Panc1 (cell line): ENCODE measurements around the gene UQCRQ. TPM values are rescaled to one million over a fixed set of nuclear protein-coding genes. Genes with fewer than 3 reads are reported as not detected.

Experiments used
- ATAC-seq: fragments of 200-7000 bp; cut with Tn5 transposase; 2 replicates; pipeline ENCODE4 v1.9.1; 2020; ENCODE audit warnings: mild to moderate bottlenecking, moderate library complexity
- Bru-seq: library from RNA; stranded (reverse); fragments of 400-500 nt; gene quantifications from one replicate; lab custom pipeline; 2021; lab: Mats Ljungman, UMichigan
- BruChase-seq, 2 experiments: library from RNA; stranded (reverse); fragments of 400-500 nt; gene quantifications; one replicate each; lab custom pipeline; 2021; lab: Mats Ljungman, UMichigan
- BruUV-seq: library from RNA; stranded (reverse); fragments of 400-500 nt; replicated peaks from 2 replicates; lab custom pipeline; 2021; lab: Mats Ljungman, UMichigan
- CTCF ChIA-PET: fragments of 300-600 bp; sonication (Branson Sonifier 250); formaldehyde crosslinking; loops from one replicate; lab custom pipeline; 2022; ENCODE audit warnings: antibody characterized with exemption; lab: Charles Lee
- POLR2A ChIA-PET: fragments of 300-600 bp; sonication (Branson Sonifier 250); formaldehyde crosslinking; loops from one replicate; lab custom pipeline; 2022; ENCODE audit warnings: antibody characterized with exemption; lab: Charles Lee
- DNase-seq: peaks from one replicate; pipeline ENCODE4 v3.0.0-alpha.2; 2010; ENCODE audit warnings: low read depth, low spot score
- H3K27ac ChIP-seq: 2 replicates; pipeline ENCODE4 v1.5.1; 2011; ENCODE audit warnings: mild to moderate bottlenecking, low read length, inconsistent platforms
- H3K27me3 ChIP-seq: fragments of 200-500 bp; sonication (Bioruptor generic); 2 replicates; pipeline ENCODE4 v1.6.0; 2014; ENCODE audit warnings: low read length, inconsistent platforms; ENCODE audit not compliant: control insufficient read depth, insufficient read depth
- H3K36me3 ChIP-seq: fragments of 200-500 bp; sonication (Bioruptor generic); 2 replicates; pipeline ENCODE4 v1.5.1; 2014; ENCODE audit warnings: inconsistent platforms, mild to moderate bottlenecking, low read length, moderate library complexity; ENCODE audit not compliant: control insufficient read depth, insufficient read depth
- H3K4me1 ChIP-seq: 2 replicates; pipeline ENCODE4 v1.5.1; 2011; ENCODE audit warnings: inconsistent platforms, mild to moderate bottlenecking, low read length, moderate library complexity; ENCODE audit not compliant: control insufficient read depth, insufficient read depth
- H3K4me3 ChIP-seq, 2 experiments: 2 replicates each; pipeline ENCODE4 v1.5.1; 2011 to 2012; ENCODE audit warnings: low read depth in 2 of 2, low read length in 2 of 2, mild to moderate bottlenecking in 2 of 2, inconsistent platforms in 1 of 2, moderate library complexity in 1 of 2
- H3K9me3 ChIP-seq: fragments of 200-500 bp; sonication (Bioruptor generic); 2 replicates; pipeline ENCODE4 v1.5.1; 2014; ENCODE audit warnings: low read depth, mild to moderate bottlenecking, inconsistent platforms, low read length, moderate library complexity; ENCODE audit not compliant: control insufficient read depth, insufficient read depth
- POLR2AphosphoS5 ChIP-seq: IDR thresholded peaks from 2 replicates; pipeline ENCODE4 v1.6.1; 2012; ENCODE audit warnings: mild to moderate bottlenecking, low read depth, low read length, moderate library complexity
- SIN3A ChIP-seq: IDR thresholded peaks from 2 replicates; pipeline ENCODE4 v1.6.1; 2012; ENCODE audit warnings: low read depth, mild to moderate bottlenecking, low read length, moderate library complexity, borderline replicate concordance; ENCODE audit not compliant: insufficient read depth
- TCF7L2 ChIP-seq: IDR thresholded peaks from 2 replicates; pipeline ENCODE4 v1.6.1; 2011; ENCODE audit warnings: mild to moderate bottlenecking, low read depth, low read length, inconsistent platforms
- in situ Hi-C: cut with HindIII; loops from 2 replicates; pipeline ENCODE4 v1.10.0; 2016; ENCODE audit warnings: low sequenced_read_pairs, low pct_unique_long_range_greater_than_20kb
- intact Hi-C: fragments of 100-400 bp; cut with micrococcal nuclease; formaldehyde crosslinking; loops from one replicate; pipeline ENCODE4 v1.10.0; 2022; ENCODE audit not compliant: unreplicated experiment
- long read RNA-seq: library from polyadenylated mRNA; unstranded; transcript quantifications from one replicate; pipeline ENCODE4 v2.0.0, GENCODE V29; 2021; ENCODE audit not compliant: unreplicated experiment
- polyA plus RNA-seq: library from polyadenylated mRNA; unstranded; fragments of >200 nt; gene quantifications from one replicate; pipeline ENCODE4 v1.2.1, GENCODE V29; 2012; ENCODE audit warnings: missing spikeins; ENCODE audit not compliant: insufficient read length
- total RNA-seq: library from RNA; stranded (reverse); gene quantifications from one replicate; pipeline ENCODE4 v1.2.1, GENCODE V29; 2021; ENCODE audit not compliant: unreplicated experiment
- TF ChIP-seq, protein P1 (sequence below): fragments of 450-650 bp; IDR thresholded peaks from 2 replicates; pipeline ENCODE4 v1.5.1; 2017; ENCODE audit warnings: mild to moderate bottlenecking
- TF ChIP-seq, protein P2 (sequence below), 2 experiments: IDR thresholded peaks; 2 replicates each; pipeline ENCODE4 v1.6.1; 2011 to 2012; ENCODE audit warnings: low read depth in 2 of 2, control low read depth in 1 of 2, low read length in 1 of 2, mild to moderate bottlenecking in 1 of 2, moderate library complexity in 1 of 2; ENCODE audit not compliant: insufficient read depth in 1 of 2

The UQCRQ gene
- total RNA-seq = 475 TPM
- polyA plus RNA-seq = 381 TPM
- percentile 91 among the genes with signal in this experiment for Bru-seq, nascent RNA
- percentile 86 among the genes with signal in this experiment for BruChase-seq, experiment 1, labeled RNA remaining after a 2-hour chase
- percentile 91 among the genes with signal in this experiment for BruChase-seq, experiment 2, labeled RNA remaining after a 6-hour chase
- long read RNA-seq, transcript UQCRQ-202 (3 exons, 429 nt) = minor isoform, 11 of 701 reads
- long read RNA-seq, transcript UQCRQ-203 (3 exons, 839 nt) = major isoform, 189 of 701 reads
- long read RNA-seq, transcript UQCRQ-206 (2 exons, 874 nt) = minor isoform, 5 of 701 reads
- long read RNA-seq, transcript UQCRQ-201 (2 exons, 586 nt) = minor isoform, 37 of 701 reads
- long read RNA-seq, partial matches to known transcripts = 0 of 701 reads
- long read RNA-seq, other reads (novel, unspliced or antisense) = 455 of 701 reads

GRCh38 chr5:132866342-132867045 lies at the start of gene UQCRQ, which contains the start of gene GDF9:
UQCRQ (plus strand) TSS chr5:132866642; CDS start chr5:132866882, 240 bp downstream.
GDF9 (minus strand) TSS chr5:132866469; CDS start chr5:132864533, 1,936 bp downstream.
- Histone ChIP-seq H3K4me1 (peaks cover 17% of the 10 kb centered on the region), H3K27me3 (no peaks in the 10 kb centered on the region), H3K27ac (peak within 1 kb of the TSS; percentile 94), H3K36me3 (peaks cover 12% of the 10 kb centered on the region), H3K4me3 (peak within 1 kb of the TSS; percentile 82 to 95), H3K9me3 (no peaks in the 10 kb centered on the region)
- in situ Hi-C loops (no loop called here), intact Hi-C loops (no loop called here)
- peak; percentile 98 for DNase-seq
- no TSS peak for BruUV-seq
- peak; percentile 99 for ATAC-seq
- TF ChIP-seq TCF7L2 (no peak), SIN3A (peak; percentile 88; the same call in 1 of the 2 replicates), POLR2AphosphoS5 (peak; percentile 96)
- TF ChIP-seq, protein P1, sequence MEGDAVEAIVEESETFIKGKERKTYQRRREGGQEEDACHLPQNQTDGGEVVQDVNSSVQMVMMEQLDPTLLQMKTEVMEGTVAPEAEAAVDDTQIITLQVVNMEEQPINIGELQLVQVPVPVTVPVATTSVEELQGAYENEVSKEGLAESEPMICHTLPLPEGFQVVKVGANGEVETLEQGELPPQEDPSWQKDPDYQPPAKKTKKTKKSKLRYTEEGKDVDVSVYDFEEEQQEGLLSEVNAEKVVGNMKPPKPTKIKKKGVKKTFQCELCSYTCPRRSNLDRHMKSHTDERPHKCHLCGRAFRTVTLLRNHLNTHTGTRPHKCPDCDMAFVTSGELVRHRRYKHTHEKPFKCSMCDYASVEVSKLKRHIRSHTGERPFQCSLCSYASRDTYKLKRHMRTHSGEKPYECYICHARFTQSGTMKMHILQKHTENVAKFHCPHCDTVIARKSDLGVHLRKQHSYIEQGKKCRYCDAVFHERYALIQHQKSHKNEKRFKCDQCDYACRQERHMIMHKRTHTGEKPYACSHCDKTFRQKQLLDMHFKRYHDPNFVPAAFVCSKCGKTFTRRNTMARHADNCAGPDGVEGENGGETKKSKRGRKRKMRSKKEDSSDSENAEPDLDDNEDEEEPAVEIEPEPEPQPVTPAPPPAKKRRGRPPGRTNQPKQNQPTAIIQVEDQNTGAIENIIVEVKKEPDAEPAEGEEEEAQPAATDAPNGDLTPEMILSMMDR = peak; percentile 37
- TF ChIP-seq, protein P2, sequence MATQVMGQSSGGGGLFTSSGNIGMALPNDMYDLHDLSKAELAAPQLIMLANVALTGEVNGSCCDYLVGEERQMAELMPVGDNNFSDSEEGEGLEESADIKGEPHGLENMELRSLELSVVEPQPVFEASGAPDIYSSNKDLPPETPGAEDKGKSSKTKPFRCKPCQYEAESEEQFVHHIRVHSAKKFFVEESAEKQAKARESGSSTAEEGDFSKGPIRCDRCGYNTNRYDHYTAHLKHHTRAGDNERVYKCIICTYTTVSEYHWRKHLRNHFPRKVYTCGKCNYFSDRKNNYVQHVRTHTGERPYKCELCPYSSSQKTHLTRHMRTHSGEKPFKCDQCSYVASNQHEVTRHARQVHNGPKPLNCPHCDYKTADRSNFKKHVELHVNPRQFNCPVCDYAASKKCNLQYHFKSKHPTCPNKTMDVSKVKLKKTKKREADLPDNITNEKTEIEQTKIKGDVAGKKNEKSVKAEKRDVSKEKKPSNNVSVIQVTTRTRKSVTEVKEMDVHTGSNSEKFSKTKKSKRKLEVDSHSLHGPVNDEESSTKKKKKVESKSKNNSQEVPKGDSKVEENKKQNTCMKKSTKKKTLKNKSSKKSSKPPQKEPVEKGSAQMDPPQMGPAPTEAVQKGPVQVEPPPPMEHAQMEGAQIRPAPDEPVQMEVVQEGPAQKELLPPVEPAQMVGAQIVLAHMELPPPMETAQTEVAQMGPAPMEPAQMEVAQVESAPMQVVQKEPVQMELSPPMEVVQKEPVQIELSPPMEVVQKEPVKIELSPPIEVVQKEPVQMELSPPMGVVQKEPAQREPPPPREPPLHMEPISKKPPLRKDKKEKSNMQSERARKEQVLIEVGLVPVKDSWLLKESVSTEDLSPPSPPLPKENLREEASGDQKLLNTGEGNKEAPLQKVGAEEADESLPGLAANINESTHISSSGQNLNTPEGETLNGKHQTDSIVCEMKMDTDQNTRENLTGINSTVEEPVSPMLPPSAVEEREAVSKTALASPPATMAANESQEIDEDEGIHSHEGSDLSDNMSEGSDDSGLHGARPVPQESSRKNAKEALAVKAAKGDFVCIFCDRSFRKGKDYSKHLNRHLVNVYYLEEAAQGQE (IDR thresholded peaks at IDR 0.05; ENCODE audit: insufficient read depth in 1 of 2, low read depth in 2 of 2, low read length in 1 of 2) = 0 out of 4 replicates have a peak, but pooled peaks of 1 of the 2 experiments have one; percentile 20
- POLR2A ChIA-PET = interaction anchor here (0.6 to 1.1 kb wide), 2 partner anchors 9 to 95 kb away, joined by 3 to 4 read pairs; no protein-coding TSS in a partner anchor
- CTCF ChIA-PET = interaction anchor here (0.5 to 0.7 kb wide), 3 partner anchors 27 to 366 kb away, joined by 3 read pairs; no protein-coding TSS in a partner anchor

- Histone ChIP-seq H3K9me3 (no peaks in the 10 kb centered on the region), H3K4me3 (no peak overlapping the region), H3K27me3 (peaks cover 8% of the 10 kb centered on the region), H3K4me1 (peaks cover 18% of the 10 kb centered on the region), H3K27ac (no peak overlapping the region), H3K36me3 (no peaks in the 10 kb centered on the region)
- CTCF ChIA-PET = no interaction called here
- ATAC-seq (no peak), DNase-seq (no peak)
- intact Hi-C loops (loop anchor here (10.0 kb wide), 2 partner anchors 62 to 292 kb away; no protein-coding TSS in a partner anchor), in situ Hi-C loops (no loop called here)
- POLR2A ChIA-PET = interaction anchor here (0.6 kb wide), 1 partner anchor 155 kb away, joined by 5 read pairs; no protein-coding TSS in a partner anchor
- no peak for TF ChIP-seq SIN3A
- TF ChIP-seq TCF7L2 = no peak
- TF ChIP-seq POLR2AphosphoS5 = no peak
- TF ChIP-seq, protein P2 (IDR thresholded peaks at IDR 0.05; ENCODE audit: insufficient read depth in 1 of 2, low read depth in 2 of 2, low read length in 1 of 2) = no peak
- TF ChIP-seq, protein P1 = no peak
- no TSS peak for BruUV-seq
These were observed 49.4 kb upstream of the UQCRQ start for GRCh38 chr5:132817011-132817410.
